PC-3 (cell line): Measurements from ENCODE around the gene KRT35.

ENCODE experiments used
- EZH2phosphoT487 ChIP-seq: fragments of 300-600 bp; sonication (generic); IDR thresholded peaks from 2 replicates; pipeline ENCODE4 v1.6.1; 2018; ENCODE audit warnings: mild to moderate bottlenecking, antibody characterized with exemption, low read length, borderline replicate concordance
- TF ChIP-seq, protein P1 (sequence below): fragments of 300-600 bp; sonication (generic); conservative IDR thresholded peaks from 2 replicates; pipeline ENCODE4 v1.5.1; 2017; ENCODE audit warnings: antibody characterized with exemption, low read depth, mild to moderate bottlenecking, low read length

GRCh38 chr17:41434415-41434814 is 46.5 kb downstream of the KRT35 start:
- TF ChIP-seq EZH2phosphoT487, result no peak
- TF ChIP-seq, protein P1, sequence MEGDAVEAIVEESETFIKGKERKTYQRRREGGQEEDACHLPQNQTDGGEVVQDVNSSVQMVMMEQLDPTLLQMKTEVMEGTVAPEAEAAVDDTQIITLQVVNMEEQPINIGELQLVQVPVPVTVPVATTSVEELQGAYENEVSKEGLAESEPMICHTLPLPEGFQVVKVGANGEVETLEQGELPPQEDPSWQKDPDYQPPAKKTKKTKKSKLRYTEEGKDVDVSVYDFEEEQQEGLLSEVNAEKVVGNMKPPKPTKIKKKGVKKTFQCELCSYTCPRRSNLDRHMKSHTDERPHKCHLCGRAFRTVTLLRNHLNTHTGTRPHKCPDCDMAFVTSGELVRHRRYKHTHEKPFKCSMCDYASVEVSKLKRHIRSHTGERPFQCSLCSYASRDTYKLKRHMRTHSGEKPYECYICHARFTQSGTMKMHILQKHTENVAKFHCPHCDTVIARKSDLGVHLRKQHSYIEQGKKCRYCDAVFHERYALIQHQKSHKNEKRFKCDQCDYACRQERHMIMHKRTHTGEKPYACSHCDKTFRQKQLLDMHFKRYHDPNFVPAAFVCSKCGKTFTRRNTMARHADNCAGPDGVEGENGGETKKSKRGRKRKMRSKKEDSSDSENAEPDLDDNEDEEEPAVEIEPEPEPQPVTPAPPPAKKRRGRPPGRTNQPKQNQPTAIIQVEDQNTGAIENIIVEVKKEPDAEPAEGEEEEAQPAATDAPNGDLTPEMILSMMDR, result no peak
